HT-29 (cell line): ENCODE results near the gene L3MBTL4. TPM values are rescaled to one million over a fixed set of nuclear protein-coding genes. Genes with fewer than 3 reads are reported as not detected.

Experiments used
- DNase-seq: peaks from one replicate; pipeline ENCODE4 v3.0.0-alpha.2; 2015; ENCODE audit warnings: low spot score
- total RNA-seq: library from RNA; depleted of rRNA; stranded (reverse); fragments of >200 nt; shearing (Covaris generic); gene quantifications from 2 replicates; pipeline ENCODE4 v1.2.3, GENCODE V29; 2014

L3MBTL4 gene
- total RNA-seq, 1 experiment from 2014 or later, result not detected

GRCh38 chr18:6044773-6045172 lies 369.9 kb downstream of the L3MBTL4 start:
- DNase-seq, result peak; percentile 16

GRCh38 chr18:6044319-6044718 lies 370.4 kb downstream of the L3MBTL4 start:
- DNase-seq, result no peak

- no peak for DNase-seq
Observed at GRCh38 chr18:6039055-6039454, 375.7 kb downstream of the L3MBTL4 start.

GRCh38 chr18:6031442-6031841 lies 383.3 kb downstream of the L3MBTL4 start:
- no peak for DNase-seq

GRCh38 chr18:6031002-6031401 lies 383.7 kb downstream of the L3MBTL4 start:
- DNase-seq, result no peak

GRCh38 chr18:6024745-6025248 lies 389.9 kb downstream of the L3MBTL4 start:
- no peak for DNase-seq

GRCh38 chr18:6023551-6023950 lies 391.2 kb downstream of the L3MBTL4 start:
- no peak for DNase-seq

- no peak for DNase-seq
Observed at GRCh38 chr18:6022845-6023244, 391.9 kb downstream of the L3MBTL4 start.

GRCh38 chr18:6022074-6022444 lies 392.7 kb downstream of the L3MBTL4 start:
- no peak for DNase-seq

GRCh38 chr18:6021306-6022073 lies 393.2 kb downstream of the L3MBTL4 start:
- no peak for DNase-seq

- DNase-seq, result no peak
Observed at GRCh38 chr18:6018671-6019070, 396.0 kb downstream of the L3MBTL4 start.

- no peak for DNase-seq
Observed at GRCh38 chr18:6017171-6017570, 397.5 kb downstream of the L3MBTL4 start.

- DNase-seq, result no peak
Observed at GRCh38 chr18:6015364-6015763, 399.3 kb downstream of the L3MBTL4 start.

- no peak for DNase-seq
Observed at GRCh38 chr18:6013171-6013810, 401.4 kb downstream of the L3MBTL4 start.

- DNase-seq, result no peak
Observed at GRCh38 chr18:6010921-6011320, 403.8 kb downstream of the L3MBTL4 start.

- no peak for DNase-seq
Observed at GRCh38 chr18:6010284-6010683, 404.4 kb downstream of the L3MBTL4 start.

- no peak for DNase-seq
Observed at GRCh38 chr18:6009756-6010155, 405.0 kb downstream of the L3MBTL4 start.

- DNase-seq, result no peak
Observed at GRCh38 chr18:6004683-6005082, 410.0 kb downstream of the L3MBTL4 start.

- no peak for DNase-seq
Observed at GRCh38 chr18:6004119-6004518, 410.6 kb downstream of the L3MBTL4 start.

- no peak for DNase-seq
Observed at GRCh38 chr18:6001867-6002266, 412.8 kb downstream of the L3MBTL4 start.

- DNase-seq, result no peak
Observed at GRCh38 chr18:5998907-5999306, 415.8 kb downstream of the L3MBTL4 start.

GRCh38 chr18:5998166-5998881 lies 416.4 kb downstream of the L3MBTL4 start:
- no peak for DNase-seq
